K562 (cell line): ENCODE data around the gene CFAP92. TPM values are rescaled to one million over a fixed set of nuclear protein-coding genes. Genes with fewer than 3 reads are reported as not detected.

Experiments used
- ATAC-seq: fragments of 200-7000 bp; cut with Tn5 transposase; 3 replicates; pipeline ENCODE4 v1.9.1; 2020; ENCODE audit warnings: moderate library complexity
- BruUV-seq: library from RNA; stranded (reverse); fragments of 400-500 nt; replicated peaks from 2 replicates; lab custom pipeline; 2021; lab: Mats Ljungman, UMichigan
- CTCF ChIA-PET: fragments of 300-600 bp; formaldehyde crosslinking; extraction: SDS; loops from one replicate; lab custom pipeline; 2021; ENCODE audit warnings: low intra/inter-chr PET ratio; lab: Yijun Ruan, JAX
- POLR2A ChIA-PET: fragments of 300-600, 350-650 bp; sonication (Branson Sonifier 250); formaldehyde crosslinking; extraction: SDS; loops from one replicate; lab custom pipeline; 2021; ENCODE audit warnings: antibody characterized with exemption, inconsistent platforms; lab: Yijun Ruan, JAX
- DNase-seq, 4 experiments: peaks; one replicate each; pipeline versions ENCODE4 v3.0.0 to v3.0.0-alpha.2; 2011 to 2018; ENCODE audit warnings: low spot score in 3 of 4, mixed read lengths in 3 of 4; ENCODE audit errors: extremely low read depth in 1 of 4
- FAIRE-seq: peaks from 2 replicates; lab custom pipeline; 2011; peaks lifted over from hg19 to GRCh38; lab: Jason Lieb, UNC
- H2AFZ ChIP-seq: 2 replicates; pipeline ENCODE4 v1.6.0; 2011; ENCODE audit warnings: low read depth, low read length, control low read depth, inconsistent platforms
- H3K27ac ChIP-seq: fragments of 200-600 bp; 3 replicates; pipeline ENCODE4 v1.8.0; 2011; ENCODE audit warnings: low read depth, mild to moderate bottlenecking, control low read depth, inconsistent platforms, low read length, moderate library complexity, mixed read lengths; ENCODE audit errors: extremely low read depth
- H3K27me3 ChIP-seq, 2 experiments: fragments of 300-600 bp in 1 of 2; 2 replicates in 1 of 2; 3 replicates in 1 of 2; pipeline versions ENCODE4 v1.6.0 to v1.8.0; 2011; ENCODE audit warnings: inconsistent platforms in 2 of 2, low read length in 2 of 2, mild to moderate bottlenecking in 1 of 2, mixed read lengths in 1 of 2, moderate library complexity in 1 of 2; ENCODE audit not compliant: control insufficient read depth in 2 of 2, insufficient read depth in 2 of 2
- H3K36me3 ChIP-seq: fragments of 300-600 bp; 3 replicates; pipeline ENCODE4 v1.8.0; 2011; ENCODE audit warnings: mild to moderate bottlenecking, low read length, inconsistent platforms; ENCODE audit not compliant: control insufficient read depth, insufficient read depth
- H3K4me1 ChIP-seq, 2 experiments: fragments of 200-600 bp in 1 of 2; replicated peaks in 1 of 2; 2 replicates in 1 of 2; 3 replicates in 1 of 2; pipeline versions ENCODE4 v1.5.1 to v1.8.0; 2011; ENCODE audit warnings: inconsistent platforms in 2 of 2, low read length in 2 of 2, mild to moderate bottlenecking in 1 of 2, mixed read lengths in 1 of 2, moderate library complexity in 1 of 2; ENCODE audit not compliant: control insufficient read depth in 2 of 2, insufficient read depth in 2 of 2
- H3K4me2 ChIP-seq: 2 replicates; pipeline ENCODE4 v1.6.1; 2011; ENCODE audit warnings: low read length, control low read depth, inconsistent platforms, mixed read lengths; ENCODE audit not compliant: insufficient read depth
- H3K4me3 ChIP-seq: fragments of 200-600 bp; sonication (generic), shearing (Covaris generic); 2 replicates; pipeline ENCODE4 v1.5.1; 2016; ENCODE audit warnings: control low read depth, inconsistent platforms
- H3K79me2 ChIP-seq: fragments of 200-600 bp; 3 replicates; pipeline ENCODE4 v1.8.0; 2011; ENCODE audit warnings: low read length, inconsistent platforms; ENCODE audit not compliant: control insufficient read depth, insufficient read depth
- H3K9ac ChIP-seq, 2 experiments: 2 replicates each; pipeline versions ENCODE4 v1.6.0 to v1.6.1; 2011; ENCODE audit warnings: low read depth in 2 of 2, low read length in 2 of 2, control low read depth in 1 of 2, inconsistent platforms in 1 of 2, mild to moderate bottlenecking in 1 of 2, mixed read lengths in 1 of 2; ENCODE audit not compliant: insufficient read depth in 1 of 2
- H3K9me1 ChIP-seq: one replicate; pipeline ENCODE4 v1.6.0; 2011; ENCODE audit warnings: inconsistent platforms, mild to moderate bottlenecking, low read length, moderate library complexity; ENCODE audit not compliant: control insufficient read depth, insufficient read depth
- H3K9me3 ChIP-seq: replicated peaks from 2 replicates; pipeline ENCODE4 v1.5.1; 2011; ENCODE audit warnings: low read depth, low read length, inconsistent platforms; ENCODE audit not compliant: control insufficient read depth, insufficient read depth
- H4K20me1 ChIP-seq: replicated peaks from 2 replicates; pipeline ENCODE4 v1.6.1; 2011; ENCODE audit warnings: low read length, inconsistent platforms, mixed read lengths; ENCODE audit not compliant: control insufficient read depth, insufficient read depth
- CGGBP1 ChIP-seq: fragments of 250-450 bp; sonication (Bioruptor Pico); IDR thresholded peaks from 2 replicates; pipeline ENCODE4 v1.9.0; 2021; ENCODE audit warnings: mild to moderate bottlenecking
- CREM ChIP-seq: IDR thresholded peaks from 2 replicates; pipeline ENCODE4 v1.6.1; 2014; ENCODE audit warnings: antibody characterized with exemption, low read depth
- HDAC2 ChIP-seq: fragments of 450-650 bp; IDR thresholded peaks from 2 replicates; pipeline ENCODE4 v1.6.1; 2016; ENCODE audit warnings: mild to moderate bottlenecking
- SMAD1 ChIP-seq: fragments of 150-350 bp; IDR thresholded peaks from 2 replicates; pipeline ENCODE4 v1.6.1; 2014; ENCODE audit warnings: low read length, low read depth; ENCODE audit not compliant: partially characterized antibody
- SUPT5H ChIP-seq: fragments of 450-650 bp; IDR thresholded peaks from 2 replicates; pipeline ENCODE4 v1.6.1; 2016
- TEAD1 ChIP-seq, 2 experiments: fragments of 450-650 bp in 1 of 2; sonication (generic) in 1 of 2; formaldehyde crosslinking; IDR thresholded peaks; 2 replicates each; pipeline versions ENCODE4 v1.4.0 to v1.8.0; 2020 to 2022; ENCODE audit warnings: mild to moderate bottlenecking in 2 of 2, missing genetic modification reagents in 1 of 2
- WHSC1 ChIP-seq: IDR thresholded peaks from one replicate; pipeline ENCODE4 v1.6.1; 2012; ENCODE audit warnings: low read length, control low read depth, inconsistent platforms
- ZNF717 ChIP-seq: fragments of 250-450 bp; sonication (Bioruptor Pico); IDR thresholded peaks from 2 replicates; pipeline ENCODE4 v1.5.0; 2021
- WGBS: fragments of 100-300 bp; shearing (Covaris generic); methylation state at CpG from one replicate; pipeline ENCODE4 v1.1.6; 2016; ENCODE audit warnings: low coverage, mixed read lengths; ENCODE audit not compliant: insufficient coverage; ENCODE audit errors: missing lambda C conversion rate; 5-methylcytosine and 5-hydroxymethylcytosine counted together
- in situ Hi-C: fragments of 300-500 bp; cut with MboI; formaldehyde crosslinking; loops from 4 replicates; pipeline ENCODE4 v1.15.0; 2018; ENCODE audit warnings: inconsistent platforms, mixed read lengths
- intact Hi-C: fragments of 100-400 bp; cut with micrococcal nuclease; formaldehyde crosslinking; loops from 2 replicates; pipeline ENCODE4 v1.14.2; 2022
- polyA plus RNA-seq, 8 experiments: library from polyadenylated mRNA; depleted of rRNA in 4 of 8; stranded (reverse) in 5 of 8; unstranded in 3 of 8; fragments of >200 nt; fragmentation: Nextera tagmentation in 2 of 8; fragmentation: Illumina TruSeq in 1 of 8; extraction: Ambion mirVana in 2 of 8; extraction: Trizol in 1 of 8; gene quantifications; 2 replicates each; pipeline versions ENCODE4 v1.2.1 to v1.2.3, GENCODE V29; 2011 to 2014; ENCODE audit warnings: inconsistent platforms in 1 of 8, missing spikeins in 1 of 8
- total RNA-seq, 7 experiments: library from RNA; depleted of rRNA in 6 of 7; stranded (reverse); fragments of >200 nt in 6 of 7; fragmentation: Illumina TruSeq in 2 of 7; extraction: Trizol in 2 of 7; gene quantifications; 2 replicates each; pipeline versions ENCODE4 v1.2.1 to v1.2.3, GENCODE V29; 2011 to 2021; ENCODE audit warnings: low replicate concordance in 1 of 7
- TF ChIP-seq, protein P1 (sequence below): sonication (generic); formaldehyde crosslinking; IDR thresholded peaks from 2 replicates; pipeline ENCODE4 v1.8.0; 2022; ENCODE audit warnings: missing genetic modification reagents, mild to moderate bottlenecking, borderline replicate concordance

Gene CFAP92
- total and polyA plus RNA-seq, 9 of the 15 experiments (the other 6 are each of a cell fraction or from before 2014, with no cell fraction given) = 0.06 to 0.62 (median 0.36) TPM

DNA sequence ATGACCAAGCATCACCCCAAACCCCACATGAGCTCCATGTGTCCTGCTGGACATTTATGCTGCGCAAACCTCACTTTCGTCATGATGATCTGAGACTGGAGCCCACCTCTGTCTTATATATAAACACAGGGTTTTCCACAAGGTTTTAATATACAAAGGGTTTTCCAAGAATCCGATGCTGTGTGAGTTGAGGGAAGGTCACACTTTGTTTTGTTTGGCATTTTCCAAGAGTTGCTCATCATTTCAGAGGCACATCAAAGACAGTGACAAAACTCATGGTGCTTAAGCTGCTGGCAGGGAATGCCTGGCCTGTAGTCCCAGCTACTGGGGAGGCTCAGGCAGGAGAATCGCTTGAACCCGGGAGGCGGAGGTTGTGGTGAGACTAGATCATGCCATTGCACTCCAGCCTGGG, 27.3 kb upstream of the CFAP92 start:
- CTCF ChIA-PET = no interaction called here

DNA sequence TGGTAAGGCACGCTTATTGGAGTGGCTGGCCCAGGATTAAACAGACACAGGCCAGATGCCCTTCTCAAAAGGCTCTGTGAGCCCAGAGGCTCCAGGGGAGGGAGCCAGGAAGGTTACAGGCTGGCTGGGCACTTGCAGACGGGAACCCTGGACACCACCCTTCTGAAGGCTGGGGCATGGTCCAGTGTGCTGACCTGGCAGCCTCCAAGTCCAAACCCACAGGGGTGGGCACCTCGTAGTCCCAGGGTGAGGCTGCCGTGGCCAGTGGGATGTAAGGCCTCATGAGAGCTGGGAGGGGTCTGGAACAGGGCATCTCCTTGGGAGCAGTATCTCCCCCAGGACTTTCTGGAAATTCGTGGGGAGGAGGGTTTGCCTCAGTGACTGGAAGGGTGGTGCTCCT, 26.8 kb upstream of the CFAP92 start:
- Histone ChIP-seq H3K27ac (no peak overlapping the region), H3K9me3 (no peaks in the 10 kb centered on the region), H4K20me1 (0 out of 2 replicates have a peak, but pooled peaks cover 10% of the 10 kb centered on the region), H2AFZ (no peak overlapping the region), H3K79me2 (no peaks in the 10 kb centered on the region), H3K4me3 (no peak overlapping the region), H3K9me1 (no peaks in the 10 kb centered on the region), H3K4me2 (no peak overlapping the region), H3K27me3 (no peaks in the 10 kb centered on the region), H3K4me1 (peaks cover 22 to 33% of the 10 kb centered on the region in 2 experiments), H3K36me3 (no peaks in the 10 kb centered on the region), H3K9ac (no peak overlapping the region)
- FAIRE-seq = no peak
- intact Hi-C loops = loop anchor here (10.0 kb wide), 1 partner anchor 64 kb away; no protein-coding TSS in a partner anchor
- in situ Hi-C loops = no loop called here
- WGBS = 24% methylated on average over 5 of the region's 5 CpGs
- no peak for ATAC-seq
- TF ChIP-seq CGGBP1 (CRISPR knock-in tag) (no peak), TEAD1 (CRISPR knock-in tag; IDR thresholded peaks at IDR 0.05) (no peak), SUPT5H (no peak), HDAC2 (no peak), SMAD1 (no peak), WHSC1 (no peak), ZNF717 (CRISPR knock-in tag) (no peak)
- TF ChIP-seq, protein P1, sequence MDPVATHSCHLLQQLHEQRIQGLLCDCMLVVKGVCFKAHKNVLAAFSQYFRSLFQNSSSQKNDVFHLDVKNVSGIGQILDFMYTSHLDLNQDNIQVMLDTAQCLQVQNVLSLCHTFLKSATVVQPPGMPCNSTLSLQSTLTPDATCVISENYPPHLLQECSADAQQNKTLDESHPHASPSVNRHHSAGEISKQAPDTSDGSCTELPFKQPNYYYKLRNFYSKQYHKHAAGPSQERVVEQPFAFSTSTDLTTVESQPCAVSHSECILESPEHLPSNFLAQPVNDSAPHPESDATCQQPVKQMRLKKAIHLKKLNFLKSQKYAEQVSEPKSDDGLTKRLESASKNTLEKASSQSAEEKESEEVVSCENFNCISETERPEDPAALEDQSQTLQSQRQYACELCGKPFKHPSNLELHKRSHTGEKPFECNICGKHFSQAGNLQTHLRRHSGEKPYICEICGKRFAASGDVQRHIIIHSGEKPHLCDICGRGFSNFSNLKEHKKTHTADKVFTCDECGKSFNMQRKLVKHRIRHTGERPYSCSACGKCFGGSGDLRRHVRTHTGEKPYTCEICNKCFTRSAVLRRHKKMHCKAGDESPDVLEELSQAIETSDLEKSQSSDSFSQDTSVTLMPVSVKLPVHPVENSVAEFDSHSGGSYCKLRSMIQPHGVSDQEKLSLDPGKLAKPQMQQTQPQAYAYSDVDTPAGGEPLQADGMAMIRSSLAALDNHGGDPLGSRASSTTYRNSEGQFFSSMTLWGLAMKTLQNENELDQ (CRISPR knock-in tag) = no peak
- BruUV-seq = no TSS peak
- DNase-seq = no peak
- POLR2A ChIA-PET = no interaction called here
- CTCF ChIA-PET = no interaction called here

More for the DNA sequence above, 27.3 kb upstream of the CFAP92 start:
- Histone ChIP-seq H3K4me3 (no peak overlapping the region), H3K9ac (no peak overlapping the region), H3K9me3 (no peaks in the 10 kb centered on the region), H3K9me1 (no peaks in the 10 kb centered on the region), H3K79me2 (no peaks in the 10 kb centered on the region), H3K27ac (no peak overlapping the region), H3K4me2 (no peak overlapping the region), H3K27me3 (no peaks in the 10 kb centered on the region), H3K36me3 (no peaks in the 10 kb centered on the region), H4K20me1 (0 out of 2 replicates have a peak, but pooled peaks cover 10% of the 10 kb centered on the region), H3K4me1 (peaks cover 17 to 32% of the 10 kb centered on the region in 2 experiments), H2AFZ (no peak overlapping the region)
- intact Hi-C loops (loop anchor here (10.0 kb wide), 1 partner anchor 64 kb away; no protein-coding TSS in a partner anchor), in situ Hi-C loops (no loop called here)
- no TSS peak for BruUV-seq
- ATAC-seq = no peak
- POLR2A ChIA-PET = no interaction called here
- WGBS = 56% methylated on average over 4 of the region's 6 CpGs
- TF ChIP-seq CREM = no peak
- no peak for FAIRE-seq
- no peak for DNase-seq
